Subcutaneous adipose tissue (tissue), 4 donors: ENCODE results near the gene MSI2. TPM values are rescaled to one million over a fixed set of nuclear protein-coding genes. Genes with fewer than 3 reads are reported as not detected.

Source experiments
- total RNA-seq, 4 donors: library from RNA; depleted of rRNA; stranded (reverse); fragments of >200 nt; gene quantifications; one replicate each; pipeline ENCODE4 v1.1.0, GENCODE V29; 2016
- TF ChIP-seq, protein P1 (sequence below): fragments of 450-650 bp; IDR thresholded peaks from one replicate; pipeline ENCODE4 v1.5.1; 2016; ENCODE audit warnings: low read depth, mild to moderate bottlenecking, control low read depth, antibody characterized with exemption, moderate library complexity

The MSI2 gene
- total RNA-seq, 4 donors from 2014 or later: 9.5 to 12.9 (median 10.9) TPM

DNA sequence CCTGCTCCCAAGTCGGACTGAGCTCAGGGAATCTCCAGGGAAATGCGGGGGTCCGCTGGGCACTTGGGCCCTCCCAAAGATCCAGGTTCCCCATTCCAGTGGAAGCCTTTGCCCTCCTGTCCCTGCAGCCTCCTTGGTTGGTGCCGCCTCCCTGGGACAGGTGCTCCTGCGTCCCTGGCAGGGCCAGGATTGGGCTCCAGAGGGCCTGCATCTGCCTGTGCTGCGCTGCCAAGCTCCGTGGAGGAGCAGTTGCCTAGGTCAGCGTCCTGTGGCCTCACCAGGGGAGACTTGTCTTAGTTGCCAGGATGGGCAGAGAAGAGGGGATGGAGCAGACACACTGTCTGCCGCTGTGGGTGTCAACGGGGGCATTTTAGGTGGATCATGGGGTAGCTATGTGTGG is 67.1 kb downstream of the MSI2 start:
- TF ChIP-seq, protein P1, sequence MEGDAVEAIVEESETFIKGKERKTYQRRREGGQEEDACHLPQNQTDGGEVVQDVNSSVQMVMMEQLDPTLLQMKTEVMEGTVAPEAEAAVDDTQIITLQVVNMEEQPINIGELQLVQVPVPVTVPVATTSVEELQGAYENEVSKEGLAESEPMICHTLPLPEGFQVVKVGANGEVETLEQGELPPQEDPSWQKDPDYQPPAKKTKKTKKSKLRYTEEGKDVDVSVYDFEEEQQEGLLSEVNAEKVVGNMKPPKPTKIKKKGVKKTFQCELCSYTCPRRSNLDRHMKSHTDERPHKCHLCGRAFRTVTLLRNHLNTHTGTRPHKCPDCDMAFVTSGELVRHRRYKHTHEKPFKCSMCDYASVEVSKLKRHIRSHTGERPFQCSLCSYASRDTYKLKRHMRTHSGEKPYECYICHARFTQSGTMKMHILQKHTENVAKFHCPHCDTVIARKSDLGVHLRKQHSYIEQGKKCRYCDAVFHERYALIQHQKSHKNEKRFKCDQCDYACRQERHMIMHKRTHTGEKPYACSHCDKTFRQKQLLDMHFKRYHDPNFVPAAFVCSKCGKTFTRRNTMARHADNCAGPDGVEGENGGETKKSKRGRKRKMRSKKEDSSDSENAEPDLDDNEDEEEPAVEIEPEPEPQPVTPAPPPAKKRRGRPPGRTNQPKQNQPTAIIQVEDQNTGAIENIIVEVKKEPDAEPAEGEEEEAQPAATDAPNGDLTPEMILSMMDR: no peak

DNA sequence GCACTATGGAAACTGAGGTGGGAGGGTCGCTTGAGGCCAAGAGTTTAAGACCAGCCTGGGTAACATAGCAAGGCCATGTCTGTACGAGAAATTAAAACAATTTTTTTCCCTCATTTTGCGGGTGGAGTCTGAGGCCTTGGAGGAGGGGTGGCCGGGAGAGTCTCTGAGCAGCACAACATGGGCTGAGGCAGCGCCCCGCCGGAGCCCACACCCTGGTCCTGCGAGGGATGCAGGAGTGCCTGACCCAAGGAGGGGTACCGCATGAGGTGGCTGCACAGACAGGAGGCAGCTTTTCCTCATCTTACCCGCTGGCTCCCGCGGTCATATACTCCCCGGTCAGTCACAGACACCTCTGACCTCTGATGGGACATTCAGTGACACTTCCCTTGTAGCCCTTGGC is 67.7 kb downstream of the MSI2 start:
- TF ChIP-seq, protein P1: no peak

DNA sequence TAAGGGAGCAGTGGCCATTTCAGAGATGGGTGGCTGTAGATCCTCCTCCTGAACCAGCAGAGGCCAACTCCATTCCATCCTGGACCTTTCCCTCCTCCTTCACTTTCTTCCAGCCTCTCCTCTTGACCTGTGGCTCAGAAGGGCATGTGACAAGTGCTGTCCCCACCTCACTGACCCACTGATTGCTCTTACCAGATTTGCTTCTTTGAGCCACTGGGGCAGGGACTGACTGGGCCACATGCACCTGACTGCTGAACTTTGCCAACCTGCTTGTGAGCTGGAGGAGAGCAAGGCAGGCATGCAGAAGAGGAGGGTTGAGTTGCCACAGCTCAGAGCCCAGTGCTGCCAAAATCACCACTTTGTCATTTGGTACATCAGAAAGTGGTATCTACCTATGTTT is 68.3 kb downstream of the MSI2 start:
- TF ChIP-seq, protein P1: no peak

DNA sequence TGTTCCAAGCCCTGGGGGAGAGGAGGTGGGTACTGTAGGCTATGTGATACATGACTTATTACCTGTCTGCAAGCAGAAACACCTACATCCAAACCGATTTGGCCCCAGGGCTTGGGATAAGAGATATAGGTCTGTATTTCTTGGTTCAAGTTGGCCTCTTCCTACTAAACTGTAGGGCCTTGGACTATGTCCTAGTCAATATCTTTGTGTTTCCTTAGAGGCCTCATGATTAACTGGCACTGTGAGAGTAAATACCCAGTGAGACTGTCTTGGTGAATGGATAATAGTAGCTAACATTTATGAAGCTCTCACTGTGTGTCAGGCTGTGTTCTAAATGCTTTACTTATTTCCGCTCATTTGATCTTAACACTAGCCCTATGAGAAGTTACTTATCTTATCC is 70.0 kb downstream of the MSI2 start:
- TF ChIP-seq, protein P1: no peak

DNA sequence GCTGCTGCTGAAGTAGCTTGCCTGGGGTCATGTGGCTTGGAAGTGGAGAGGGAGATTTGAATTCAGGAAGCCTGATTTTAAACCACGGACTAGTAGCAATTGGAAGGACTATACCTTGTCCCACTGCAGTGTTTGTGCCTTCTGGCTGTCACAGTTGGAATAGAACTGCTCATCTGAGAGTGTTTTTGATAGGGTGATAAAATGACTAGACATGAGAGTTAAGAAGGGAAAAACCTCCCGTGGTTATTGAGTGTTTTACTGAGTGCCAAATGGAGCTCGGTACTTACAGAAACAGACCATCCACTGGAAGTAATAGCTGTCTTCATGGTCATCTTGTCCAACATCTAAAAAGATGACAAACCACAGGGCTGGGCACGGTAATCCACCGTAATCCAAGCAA is 70.4 kb downstream of the MSI2 start:
- TF ChIP-seq, protein P1: no peak

DNA sequence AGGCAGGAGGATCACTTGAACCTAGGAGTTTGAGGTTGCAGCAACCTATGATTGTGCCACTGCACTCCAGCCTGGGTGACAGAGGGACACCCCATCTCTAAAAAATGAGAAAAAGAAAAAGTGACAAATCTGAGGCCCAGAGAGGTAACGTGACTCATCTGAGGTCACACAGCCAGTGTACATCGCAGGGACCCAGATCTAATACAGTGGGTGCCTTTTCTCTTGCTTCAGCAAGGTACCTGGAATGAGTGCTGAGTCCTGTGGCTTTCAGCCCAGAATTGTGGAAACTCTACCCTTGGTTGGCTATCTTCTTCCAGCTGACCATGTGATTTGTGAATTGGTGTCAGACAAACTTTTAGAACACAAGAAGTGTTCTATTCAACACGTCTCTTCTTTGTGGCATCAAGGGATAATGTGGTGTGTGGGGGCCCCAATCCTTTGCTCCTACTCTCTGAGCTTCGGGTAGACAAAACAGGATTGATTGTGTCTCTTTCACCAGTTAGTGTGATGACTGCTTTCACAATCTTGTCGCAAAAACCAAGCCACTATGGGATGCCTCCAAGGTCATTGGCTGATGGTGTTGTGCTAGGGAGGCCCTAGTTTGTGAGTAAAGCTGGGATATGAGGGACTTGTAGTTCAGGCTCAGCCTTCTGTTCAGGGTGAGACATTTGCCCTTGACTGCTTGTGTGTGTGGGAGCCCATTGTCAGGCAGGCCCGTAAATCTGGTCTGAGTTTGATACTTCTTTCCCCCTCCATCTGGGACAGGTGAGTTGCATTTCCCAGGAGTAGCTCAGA is 71.0 kb downstream of the MSI2 start:
- TF ChIP-seq, protein P1: no peak

DNA sequence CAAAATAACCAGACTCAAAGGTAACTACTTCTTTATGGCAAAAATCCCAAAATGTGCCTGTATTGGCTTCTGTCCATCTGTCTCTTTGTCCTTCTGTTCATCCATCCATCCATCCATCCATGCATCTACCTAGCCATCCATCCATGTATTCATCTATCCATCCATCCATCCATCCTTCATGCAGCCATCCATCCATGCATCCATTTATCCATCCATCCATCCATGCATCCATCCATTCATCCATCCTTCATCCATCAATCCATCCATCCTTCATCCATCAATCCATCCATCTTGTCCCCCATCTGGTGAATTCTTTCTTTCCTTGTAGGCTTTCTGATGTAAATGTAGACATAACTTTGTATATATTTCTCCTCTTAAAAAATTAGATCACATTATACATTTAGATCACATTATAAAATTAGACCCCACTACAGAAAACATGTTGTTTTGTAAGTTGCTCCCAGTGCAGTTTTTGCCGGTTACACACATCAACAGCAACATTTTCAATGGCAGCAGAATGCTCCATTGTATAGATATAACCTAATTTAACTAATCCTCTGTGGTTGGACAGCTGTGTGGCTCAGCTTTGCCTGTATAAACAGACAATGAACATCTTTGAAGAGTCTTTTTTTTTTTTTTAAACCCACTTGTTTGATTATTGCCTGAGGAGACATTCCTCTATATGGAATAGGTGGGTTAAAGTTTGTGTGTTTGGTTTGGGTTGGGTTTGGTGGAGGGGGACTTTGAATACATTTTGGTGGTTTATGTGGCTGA is 72.0 kb downstream of the MSI2 start:
- TF ChIP-seq, protein P1: no peak
